NCI-H748 treated with DMSO at 0.1 percent for 48 hours (cell line): ENCODE results near the gene CADM4.
"Not testable (repeated sequence)": the region's sequence is repeated elsewhere in the genome, so short reads cannot be mapped to it uniquely, and the experiment has no call there.

Experiments
- DNase-seq: peaks from one replicate; lab custom pipeline; 2025; lab: John Stamatoyannopoulos, UW

The CADM4 gene

GRCh38 chr19:43606569-43607229, 33.0 kb downstream of the CADM4 start:
- DNase-seq = no peak

DNA sequence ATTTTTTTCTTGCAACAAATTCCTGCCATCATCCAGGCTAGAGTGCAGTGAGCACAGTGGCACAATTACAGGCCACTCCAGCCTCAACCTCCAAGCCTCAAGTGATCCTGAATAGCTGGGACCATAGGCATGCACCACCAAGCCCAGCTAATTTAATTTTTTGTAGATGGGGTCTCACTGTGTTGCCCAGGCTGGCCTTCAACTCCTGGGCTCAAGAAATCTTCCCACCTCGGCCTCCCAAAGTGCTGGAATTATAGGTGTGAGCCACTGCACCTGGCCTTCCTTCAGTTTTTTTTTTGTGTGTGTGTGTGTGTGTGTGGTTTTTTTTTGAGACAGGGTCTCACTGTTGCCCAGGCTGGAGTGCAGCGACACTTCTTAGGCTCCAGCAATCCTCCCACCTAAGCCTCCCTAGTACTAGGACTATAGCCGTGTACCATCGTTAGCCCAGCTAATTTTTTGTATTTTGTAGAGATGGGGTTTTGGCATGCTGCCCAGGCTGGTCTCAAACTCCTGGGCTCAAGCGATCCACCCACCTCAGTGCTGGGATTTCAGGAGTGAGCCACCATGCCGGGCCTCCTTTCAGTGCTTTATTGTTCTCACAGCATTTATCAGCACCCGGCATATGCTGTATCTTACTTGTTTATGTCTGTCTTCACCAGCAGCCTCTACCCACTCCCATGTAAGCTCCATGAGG, 33.6 kb downstream of the CADM4 start:
- no peak for DNase-seq

- DNase-seq = not testable (repeated sequence)
Observed at GRCh38 chr19:43600326-43600725, 39.3 kb downstream of the CADM4 start.

DNA sequence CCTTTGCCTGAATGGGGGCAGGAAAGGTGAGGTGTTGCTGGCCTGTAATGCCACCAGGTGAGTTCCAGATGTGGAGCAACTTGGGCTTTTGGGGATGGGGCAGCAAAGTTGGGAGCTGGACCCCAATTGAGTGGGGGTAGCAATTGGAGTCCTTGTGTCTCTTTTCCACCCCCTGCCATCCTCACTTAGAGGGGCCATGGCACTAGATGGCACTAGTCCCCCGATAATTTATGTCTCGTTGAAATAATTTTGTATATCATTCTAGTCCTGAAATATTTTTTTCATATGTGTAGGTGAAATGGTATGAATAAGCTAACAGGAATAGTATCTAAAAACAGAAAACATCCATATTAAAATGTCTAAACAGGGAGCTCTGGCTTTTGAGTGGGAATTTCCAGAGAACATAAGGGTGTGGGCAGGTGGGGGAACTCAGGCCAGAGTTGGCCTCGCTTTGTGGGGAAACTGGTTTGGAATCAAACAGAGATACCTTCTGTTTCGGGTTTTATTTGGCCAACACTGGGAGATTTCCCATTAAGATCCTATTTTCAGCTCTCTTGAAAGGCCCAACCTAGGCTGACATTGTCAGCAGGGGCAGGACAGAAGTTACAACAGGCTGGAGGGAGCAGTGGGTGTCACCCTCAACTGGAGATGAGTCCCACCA, 39.9 kb downstream of the CADM4 start:
- no peak for DNase-seq

DNA sequence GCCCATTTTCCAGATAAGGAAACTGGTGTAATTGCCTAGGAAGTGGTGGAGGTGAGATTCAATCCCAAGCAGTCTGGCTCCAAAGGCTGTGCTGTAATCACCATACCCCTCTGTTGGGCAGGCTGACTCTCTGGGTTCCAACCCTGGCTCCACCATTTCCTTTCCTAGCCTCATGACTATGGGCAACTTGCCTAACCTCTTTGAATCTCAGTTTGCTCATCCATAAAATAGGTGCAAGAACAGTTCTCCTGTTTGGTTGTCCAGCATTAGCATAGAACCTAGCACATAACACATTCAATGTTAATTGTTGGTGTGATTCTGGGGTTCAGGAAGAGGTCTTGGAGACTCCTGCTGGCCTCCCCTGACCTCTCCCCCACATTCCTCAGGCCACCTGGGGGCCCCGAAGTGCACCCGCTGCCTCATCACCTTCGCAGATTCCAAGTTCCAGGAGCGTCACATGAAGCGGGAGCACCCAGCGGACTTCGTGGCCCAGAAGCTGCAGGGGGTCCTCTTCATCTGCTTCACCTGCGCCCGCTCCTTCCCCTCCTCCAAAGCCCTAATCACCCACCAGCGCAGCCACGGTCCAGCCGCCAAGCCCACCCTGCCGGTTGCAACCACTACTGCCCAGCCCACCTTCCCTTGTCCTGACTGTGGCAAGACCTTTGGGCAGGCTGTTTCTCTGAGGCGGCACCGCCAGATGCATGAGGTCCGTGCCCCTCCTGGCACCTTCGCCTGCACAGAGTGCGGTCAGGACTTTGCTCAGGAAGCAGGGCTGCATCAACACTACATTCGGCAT, 41.0 kb downstream of the CADM4 start:
- no peak for DNase-seq

- DNase-seq = no peak
Observed at GRCh38 chr19:43597876-43598275, 41.8 kb downstream of the CADM4 start.

GRCh38 chr19:43596842-43597461, 42.7 kb downstream of the CADM4 start:
- DNase-seq = no peak

DNA sequence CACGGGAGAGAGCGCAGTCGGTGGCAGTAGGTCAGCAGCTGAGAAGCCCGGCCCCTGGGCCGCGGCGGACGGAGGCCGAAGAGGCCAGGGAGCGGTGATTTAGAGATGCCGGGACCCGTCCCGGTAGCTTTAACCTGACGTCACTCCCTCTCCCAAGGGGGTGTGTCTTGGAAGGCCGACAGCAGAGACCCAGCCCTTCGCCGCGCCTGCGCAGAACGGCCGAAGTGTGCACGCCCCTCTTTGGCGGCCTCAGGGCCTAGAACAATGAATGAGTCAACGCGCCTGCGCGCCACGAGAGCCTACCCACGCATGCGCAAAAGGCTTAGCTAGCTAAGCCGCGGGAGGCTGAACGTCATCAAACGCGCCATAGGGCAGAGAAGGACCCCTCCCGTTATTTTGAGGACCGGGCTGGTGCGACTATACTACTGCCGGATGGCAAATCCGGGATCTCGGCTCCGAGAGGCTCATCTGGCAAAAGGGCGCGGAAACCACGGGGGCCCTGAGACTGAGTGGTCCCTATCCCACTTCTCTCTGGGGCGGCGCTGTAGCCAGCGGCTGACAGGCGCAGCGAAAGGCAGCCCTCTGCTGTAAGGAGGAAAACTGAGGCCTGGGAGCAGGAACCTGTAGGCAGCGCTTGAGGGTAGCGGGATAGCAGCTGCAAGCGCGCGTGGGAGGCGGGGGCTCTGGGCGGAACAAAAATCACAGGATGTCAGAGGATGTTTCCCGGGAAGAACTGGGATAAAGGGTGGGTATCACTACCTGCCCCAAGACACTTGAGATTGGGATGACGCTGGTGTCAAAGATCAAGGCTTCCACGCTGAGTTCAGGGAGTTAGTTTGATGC, 43.4 kb downstream of the CADM4 start, which contains the start of the genes IRGQ and ZNF576:
IRGQ (minus strand) TSS at position 136 of the 843 bp plus-strand sequence. CDS start 796 bp downstream, outside the sequence.
ZNF576 (plus strand) TSS at position 597 of the 843 bp plus-strand sequence. CDS start 514 bp downstream, outside the sequence.
- DNase-seq = peak; percentile 100

DNA sequence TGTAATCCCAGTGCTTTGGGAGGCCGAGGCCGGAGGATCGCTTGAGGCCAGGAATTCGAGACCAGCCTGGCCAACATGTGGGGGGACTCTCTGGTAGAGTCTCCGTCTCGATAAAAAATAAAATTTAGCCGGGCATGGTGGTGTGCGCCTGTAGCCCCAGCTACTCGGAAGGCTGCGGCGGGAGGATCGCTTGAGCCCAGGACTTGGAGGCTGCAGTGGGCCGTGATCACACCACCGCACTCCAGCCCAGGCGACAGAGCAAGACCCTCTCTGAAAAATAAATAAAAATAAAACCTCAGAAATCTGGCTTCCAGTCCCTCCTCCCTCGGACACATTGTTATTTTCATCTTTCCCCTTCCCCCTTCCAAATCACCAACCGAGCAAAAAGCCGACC, 44.0 kb downstream of the CADM4 start:
- no peak for DNase-seq

- peak; percentile 67 for DNase-seq
Observed at GRCh38 chr19:43594710-43595604, 44.7 kb downstream of the CADM4 start.

GRCh38 chr19:43594081-43594697, 45.5 kb downstream of the CADM4 start:
- no peak for DNase-seq

GRCh38 chr19:43592800-43593350, 46.8 kb downstream of the CADM4 start:
- no peak for DNase-seq

DNA sequence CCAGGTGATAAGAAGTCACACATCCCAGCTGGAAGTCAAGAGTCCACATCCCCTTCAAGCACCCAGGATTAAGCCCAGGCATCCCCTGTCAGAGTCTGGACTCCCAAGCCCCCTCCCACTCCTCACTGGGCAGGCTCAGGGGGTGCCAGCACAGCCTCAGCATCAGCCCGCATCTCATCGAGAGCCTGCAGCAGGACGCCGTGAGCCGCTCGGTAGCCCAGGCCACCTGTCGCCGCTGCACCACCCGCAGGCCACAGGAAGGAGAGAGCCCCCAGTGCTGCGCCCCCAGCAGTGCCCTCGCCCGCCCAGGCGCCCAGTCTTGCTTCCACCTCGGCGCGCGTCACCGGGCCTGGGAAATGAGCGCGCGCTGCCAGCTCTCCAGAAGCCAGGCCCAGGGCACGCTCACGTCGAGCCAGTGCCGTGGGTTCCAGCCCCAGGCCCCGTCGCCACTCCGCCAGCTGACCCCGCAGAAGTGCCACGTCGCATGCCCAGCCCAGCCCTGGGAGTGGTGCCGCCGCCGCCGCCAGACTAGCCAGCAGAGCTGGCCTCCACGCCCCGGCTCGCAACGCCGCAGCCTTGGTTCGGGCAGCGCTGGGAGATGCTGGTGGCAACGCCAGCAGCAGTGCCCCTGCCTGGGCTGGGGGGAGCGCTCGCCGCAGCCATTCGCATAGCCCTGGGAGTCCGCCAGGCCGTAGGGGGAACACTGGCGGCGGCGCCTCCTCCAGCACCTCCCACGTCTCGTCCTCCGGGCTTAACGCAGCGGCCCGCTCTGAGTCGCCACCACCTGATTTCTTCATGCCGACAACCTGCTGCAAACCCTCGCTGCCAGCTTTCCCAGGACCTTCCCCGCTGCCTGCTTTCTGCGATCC, 47.5 kb downstream of the CADM4 start:
- no peak for DNase-seq

DNA sequence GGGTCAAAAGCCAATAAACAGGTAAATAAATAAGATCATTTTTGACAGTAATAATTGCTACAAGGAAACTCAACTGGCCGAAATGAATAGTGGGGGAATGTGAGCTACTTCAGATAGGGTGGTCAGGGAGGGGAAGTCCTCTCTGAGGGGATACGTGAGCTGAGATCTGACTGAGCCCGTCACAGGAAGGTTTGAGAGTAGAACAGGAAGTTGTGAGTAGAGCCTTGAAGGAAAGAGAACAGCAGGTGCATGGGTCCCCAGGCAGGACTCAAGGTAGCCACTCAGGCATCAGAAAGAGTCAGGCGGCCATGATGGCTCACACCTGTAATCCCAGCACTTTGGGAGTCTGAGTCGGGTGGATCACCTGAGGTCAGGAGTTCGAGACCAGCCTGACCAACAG, 50.0 kb downstream of the CADM4 start:
- no peak for DNase-seq

- no peak for DNase-seq
Observed at GRCh38 chr19:43589277-43589676, 50.4 kb downstream of the CADM4 start.

- not testable (repeated sequence) for DNase-seq
Observed at GRCh38 chr19:43587029-43587428, 52.6 kb downstream of the CADM4 start.

GRCh38 chr19:43586346-43586745, 53.3 kb downstream of the CADM4 start:
- no peak for DNase-seq

DNA sequence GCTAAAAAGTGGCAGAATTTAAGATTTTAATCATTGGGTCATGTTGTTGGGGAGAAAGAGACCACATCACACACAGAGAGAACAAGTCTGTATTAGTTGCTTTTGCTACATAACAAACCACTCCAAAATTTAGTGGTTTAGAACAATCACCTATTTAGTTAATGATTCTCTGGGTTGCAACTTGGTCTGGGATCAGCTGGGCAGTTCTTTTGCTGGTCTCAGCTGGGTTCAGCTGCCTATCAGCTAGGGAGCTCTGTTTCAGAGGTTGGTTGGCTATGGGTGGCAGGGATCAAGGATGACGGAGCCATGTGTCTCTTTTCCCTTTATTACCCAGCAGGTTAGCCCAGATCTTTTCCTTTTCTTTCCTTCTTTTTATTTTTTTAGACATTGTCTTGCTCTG, 55.2 kb downstream of the CADM4 start:
- no peak for DNase-seq
